Stimulated activated CD8-positive, alpha-beta memory T cell treated with anti-CD3 and anti-CD28 coated beads, Interleukin-2, amount 100 ng/mL, for 1 hour (primary cell): ENCODE data around the gene MOGAT1.

Experiments used
- DNase-seq, 2 donors: peaks; one replicate each; pipeline ENCODE4 v3.0.0-alpha.2; 2020; ENCODE audit warnings: low read depth in 2 of 2

The MOGAT1 gene, protein sequence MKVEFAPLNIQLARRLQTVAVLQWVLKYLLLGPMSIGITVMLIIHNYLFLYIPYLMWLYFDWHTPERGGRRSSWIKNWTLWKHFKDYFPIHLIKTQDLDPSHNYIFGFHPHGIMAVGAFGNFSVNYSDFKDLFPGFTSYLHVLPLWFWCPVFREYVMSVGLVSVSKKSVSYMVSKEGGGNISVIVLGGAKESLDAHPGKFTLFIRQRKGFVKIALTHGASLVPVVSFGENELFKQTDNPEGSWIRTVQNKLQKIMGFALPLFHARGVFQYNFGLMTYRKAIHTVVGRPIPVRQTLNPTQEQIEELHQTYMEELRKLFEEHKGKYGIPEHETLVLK

DNA sequence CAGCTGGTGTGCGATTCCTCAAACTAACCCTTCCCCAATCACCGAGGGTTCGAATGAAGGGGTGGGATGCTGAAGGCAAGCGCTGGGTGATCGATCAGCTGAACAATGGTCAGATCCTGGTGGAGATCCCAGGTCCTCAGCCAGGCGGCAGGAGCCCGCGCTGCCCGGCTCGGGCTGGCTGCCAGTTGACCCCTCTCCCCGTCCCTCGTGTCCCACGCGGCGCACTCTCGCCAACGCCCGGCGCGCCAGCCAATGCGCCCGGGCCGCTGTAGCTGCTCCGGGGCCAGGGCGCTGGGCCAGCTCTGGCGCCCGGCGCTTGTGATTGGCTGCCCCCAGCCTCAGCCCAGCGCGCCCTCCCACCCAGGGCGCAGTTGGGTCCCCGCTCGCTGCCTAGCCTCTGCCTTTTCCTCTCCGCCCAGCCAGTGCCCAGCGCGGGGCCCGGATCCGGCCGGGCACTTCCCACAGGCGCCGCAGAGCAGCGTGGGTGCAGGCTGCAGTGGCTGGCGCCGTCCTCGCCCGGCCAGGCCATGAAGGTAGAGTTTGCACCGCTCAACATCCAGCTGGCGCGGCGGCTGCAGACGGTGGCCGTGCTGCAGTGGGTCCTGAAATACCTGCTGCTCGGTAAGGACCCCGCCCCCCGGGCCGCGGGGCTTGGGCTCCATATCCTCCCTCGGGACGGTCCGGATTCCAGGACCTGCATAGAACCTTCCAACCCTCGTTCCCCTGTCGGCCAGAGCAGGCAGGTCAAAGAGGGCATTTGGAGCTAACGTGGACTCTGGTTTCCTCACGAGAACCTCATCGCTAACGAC, at the start of gene MOGAT1:
MOGAT1 (plus strand) TSS at position 400 of the 809 bp plus-strand sequence; CDS start at position 528, 128 bp downstream.
- no peak for DNase-seq

DNA sequence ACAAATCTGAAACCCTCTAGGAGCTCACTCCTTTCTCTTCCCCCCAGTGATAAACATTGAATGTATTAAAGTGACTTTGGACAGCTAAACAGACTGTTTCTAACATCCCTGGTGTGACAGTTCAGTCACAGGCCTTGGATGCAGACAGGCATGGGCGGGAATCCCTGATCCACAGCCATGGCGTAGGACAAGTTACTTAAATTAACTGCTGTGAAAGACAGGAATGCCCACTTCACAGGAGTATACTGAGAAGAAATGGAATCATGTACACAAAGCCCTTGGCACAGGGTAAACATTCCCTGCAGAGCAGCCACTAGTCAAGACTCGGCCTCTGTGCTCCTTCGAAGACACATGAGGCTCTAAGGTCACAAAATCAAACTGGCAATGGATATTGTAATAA, 49.6 kb upstream of the MOGAT1 start:
- DNase-seq = no peak

DNA sequence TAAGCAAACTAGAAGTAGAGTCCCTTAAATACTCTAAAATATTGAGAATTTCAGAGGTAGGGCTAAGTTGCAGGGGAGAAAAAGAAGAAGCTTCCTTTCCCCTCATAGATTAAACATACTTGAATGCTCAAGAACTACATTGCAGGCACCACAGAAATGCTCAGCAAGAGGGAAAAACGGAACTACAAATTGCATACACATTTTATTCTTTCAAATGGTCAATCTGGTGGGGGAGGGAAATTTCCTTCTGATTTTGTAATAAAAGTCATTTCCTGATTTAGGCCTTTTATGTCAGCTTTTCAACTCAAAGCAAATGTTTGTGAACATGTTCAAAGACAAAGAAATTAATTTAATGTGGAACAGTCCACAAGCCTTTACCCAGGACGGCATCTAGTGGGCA, 48.5 kb upstream of the MOGAT1 start:
- no peak for DNase-seq

DNA sequence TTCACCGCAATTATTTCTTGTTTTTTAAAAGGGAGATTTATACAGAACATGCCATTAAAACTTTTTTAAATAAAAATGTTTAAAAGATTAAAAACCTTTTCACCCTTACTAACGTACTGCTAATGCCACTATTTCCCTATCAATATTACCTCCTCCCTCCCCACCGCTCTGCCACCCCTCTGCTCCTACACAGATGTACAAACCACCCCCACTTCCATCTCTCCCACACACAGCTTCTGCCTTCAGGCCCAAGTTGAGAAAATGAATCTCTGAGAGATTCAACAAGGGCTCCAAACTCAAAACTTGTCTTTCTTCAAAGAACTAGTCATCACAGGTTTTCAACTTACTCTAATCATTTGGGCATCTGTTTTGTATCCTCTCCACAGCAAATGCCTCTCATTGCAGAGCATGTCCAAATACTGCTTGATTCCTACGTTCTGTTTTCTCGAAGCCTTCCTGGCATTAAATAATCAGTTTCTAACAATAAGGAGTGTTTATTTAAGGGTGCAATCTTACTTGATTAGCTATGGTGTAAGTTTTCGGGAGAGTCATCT, 47.6 kb upstream of the MOGAT1 start:
- no peak for DNase-seq

DNA sequence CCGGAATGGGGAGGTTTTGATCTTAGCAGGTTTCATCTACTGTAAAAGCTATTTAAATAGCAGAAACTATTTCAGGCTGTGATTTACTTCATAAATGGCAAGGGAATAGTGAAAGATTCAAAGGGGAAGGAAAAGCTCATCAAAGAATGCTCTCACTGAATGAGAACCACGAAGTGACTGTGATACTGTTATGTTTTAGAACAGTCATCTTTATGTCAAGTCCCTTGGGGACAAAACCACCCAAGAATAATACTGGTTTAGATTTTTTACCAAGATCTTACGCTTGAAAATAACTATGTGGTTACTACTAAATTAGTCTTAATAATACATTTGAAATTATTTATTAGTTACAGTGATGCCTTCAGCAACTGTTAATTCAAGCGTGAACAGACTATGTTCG, 43.7 kb upstream of the MOGAT1 start:
- no peak for DNase-seq

DNA sequence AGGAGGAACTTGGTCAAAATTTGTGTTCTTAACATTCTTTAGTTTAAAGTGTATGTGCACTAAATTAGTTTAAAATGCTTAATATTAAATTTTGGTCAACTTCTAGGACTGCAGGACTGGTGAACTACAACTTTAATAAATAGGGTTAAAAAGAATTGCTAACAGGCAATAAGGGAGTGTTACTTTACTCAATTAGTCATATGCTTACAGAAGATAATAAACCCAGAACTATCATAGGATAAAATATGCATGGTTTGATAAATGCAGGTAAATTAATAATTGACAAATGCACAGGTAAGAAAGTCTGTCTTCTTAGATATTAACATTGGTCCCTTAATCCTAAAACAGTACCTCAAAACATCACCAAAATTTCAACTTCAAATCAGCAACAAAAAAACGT, 36.2 kb upstream of the MOGAT1 start:
- no peak for DNase-seq

DNA sequence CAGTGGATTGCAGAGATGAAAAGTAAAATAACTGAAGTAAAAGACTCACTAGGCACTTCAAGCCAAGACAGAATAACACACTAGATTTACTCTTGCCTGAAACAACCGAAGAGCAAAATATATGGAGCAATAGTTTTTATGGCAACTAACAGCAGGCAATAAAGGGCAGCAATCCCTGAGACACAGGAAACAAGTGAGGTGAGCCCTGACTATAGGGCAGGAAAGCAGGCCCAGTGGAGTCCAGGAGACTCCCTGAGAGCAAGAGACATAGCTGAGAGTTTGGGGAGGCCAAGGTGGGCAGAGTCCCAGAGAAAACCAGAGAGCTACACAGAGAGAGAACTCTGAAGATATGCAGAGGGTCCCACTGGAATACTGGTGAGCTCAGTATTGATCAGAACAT, 34.4 kb upstream of the MOGAT1 start:
- no peak for DNase-seq

DNA sequence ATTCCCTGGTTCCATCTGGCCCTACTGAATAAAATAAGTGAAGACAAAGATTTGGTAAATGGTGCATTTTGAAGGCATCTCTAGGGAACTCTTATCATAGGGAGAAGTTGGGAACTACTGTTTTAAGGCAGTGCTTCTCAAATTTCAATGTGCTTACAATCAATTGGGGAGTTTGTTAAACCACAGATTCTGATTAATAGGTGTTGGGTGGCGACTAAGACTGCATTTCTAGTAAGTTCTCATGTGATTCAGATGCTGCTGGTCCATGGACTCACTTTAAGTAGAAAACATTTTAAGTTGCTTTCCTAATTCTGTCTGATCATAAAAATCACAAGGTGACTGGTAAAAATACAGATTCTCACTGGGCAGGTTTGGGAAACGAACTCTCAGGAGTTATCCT, 30.1 kb upstream of the MOGAT1 start:
- DNase-seq = no peak

DNA sequence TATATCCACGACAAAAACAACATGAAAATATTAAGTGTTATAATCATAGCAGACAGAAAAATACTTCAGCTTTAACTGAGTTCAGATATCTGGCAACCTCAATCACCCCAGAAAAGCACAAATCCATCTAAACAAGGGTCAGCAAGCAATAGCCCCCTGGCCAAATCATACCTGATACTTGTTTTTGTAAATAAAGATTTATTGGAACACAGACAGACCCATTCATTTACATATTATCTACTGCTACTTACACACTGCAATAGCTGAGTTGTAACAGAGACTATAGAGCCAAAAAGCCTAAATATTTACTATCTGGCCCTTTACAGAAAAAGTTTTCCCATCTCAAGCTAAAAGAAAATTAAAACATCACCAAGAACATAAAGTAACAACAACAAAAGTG, 28.3 kb upstream of the MOGAT1 start:
- no peak for DNase-seq

DNA sequence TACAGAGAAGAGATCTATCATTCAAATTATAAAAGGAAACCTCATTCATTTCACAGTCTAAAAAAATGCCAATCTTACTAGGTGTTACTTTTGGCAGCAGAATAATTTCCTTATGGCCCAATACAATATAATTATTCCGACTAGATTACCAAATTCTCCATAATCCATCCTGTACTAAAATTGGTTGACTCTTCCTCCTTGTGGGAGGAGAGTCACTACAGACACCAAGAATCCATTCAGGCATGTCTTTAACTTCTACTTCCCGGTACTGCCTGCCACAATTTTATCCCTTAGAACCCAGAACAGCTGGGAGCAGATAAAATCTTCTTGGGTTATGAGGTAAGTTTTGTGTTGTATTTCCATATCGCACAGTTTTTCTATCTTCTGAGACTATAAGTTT, 25.4 kb upstream of the MOGAT1 start:
- no peak for DNase-seq

DNA sequence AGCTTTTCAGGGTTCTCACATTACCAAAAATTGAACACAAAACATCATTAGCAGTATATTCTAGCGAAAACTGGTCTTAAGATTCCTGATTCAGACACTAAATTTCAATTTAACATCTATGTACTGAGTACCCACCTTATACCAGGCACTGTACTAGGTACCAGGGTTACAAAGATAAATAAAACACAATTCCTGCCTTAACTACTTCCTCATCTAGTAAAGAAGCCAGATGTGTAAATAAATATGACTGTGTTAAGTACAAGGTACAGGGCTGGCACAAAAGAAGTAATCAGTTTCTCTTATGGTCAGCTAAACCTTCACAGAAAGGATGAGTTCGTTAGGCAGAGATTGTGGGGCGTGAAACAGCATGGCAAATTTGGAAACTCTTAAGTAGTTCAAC, 21.7 kb upstream of the MOGAT1 start:
- no peak for DNase-seq

DNA sequence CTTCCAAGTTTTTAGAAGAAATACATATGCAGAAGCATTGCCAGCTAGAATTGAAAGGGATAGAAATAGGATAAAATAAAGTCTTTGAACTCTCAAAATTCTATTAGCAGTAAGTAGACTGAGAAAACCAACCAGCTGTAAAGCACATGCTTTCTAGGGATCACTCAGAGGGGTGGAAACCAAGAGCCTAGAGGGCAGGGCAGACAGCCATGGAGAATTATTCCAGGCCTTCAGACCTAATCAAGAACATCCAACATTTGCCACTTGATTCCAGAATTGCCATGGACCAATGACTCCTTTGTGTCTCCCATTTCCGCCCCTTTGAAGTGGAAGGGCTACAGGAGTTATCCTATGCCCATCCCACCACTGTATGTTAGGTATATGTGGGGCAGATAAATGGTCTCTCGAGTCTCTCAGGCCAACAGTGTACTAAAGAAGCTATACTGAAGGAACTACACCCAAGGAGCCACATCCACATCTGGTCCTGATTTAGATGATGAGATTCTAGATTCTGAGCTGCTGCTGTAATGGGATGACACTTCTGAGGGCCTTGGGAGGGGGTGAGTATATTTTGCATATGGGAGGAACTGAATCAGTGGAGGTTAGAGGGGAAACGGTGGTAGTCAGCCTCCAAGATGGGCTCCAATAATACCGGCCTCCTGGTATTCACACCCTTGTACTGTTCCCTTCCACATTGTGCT, 19.6 kb upstream of the MOGAT1 start:
- DNase-seq = no peak

DNA sequence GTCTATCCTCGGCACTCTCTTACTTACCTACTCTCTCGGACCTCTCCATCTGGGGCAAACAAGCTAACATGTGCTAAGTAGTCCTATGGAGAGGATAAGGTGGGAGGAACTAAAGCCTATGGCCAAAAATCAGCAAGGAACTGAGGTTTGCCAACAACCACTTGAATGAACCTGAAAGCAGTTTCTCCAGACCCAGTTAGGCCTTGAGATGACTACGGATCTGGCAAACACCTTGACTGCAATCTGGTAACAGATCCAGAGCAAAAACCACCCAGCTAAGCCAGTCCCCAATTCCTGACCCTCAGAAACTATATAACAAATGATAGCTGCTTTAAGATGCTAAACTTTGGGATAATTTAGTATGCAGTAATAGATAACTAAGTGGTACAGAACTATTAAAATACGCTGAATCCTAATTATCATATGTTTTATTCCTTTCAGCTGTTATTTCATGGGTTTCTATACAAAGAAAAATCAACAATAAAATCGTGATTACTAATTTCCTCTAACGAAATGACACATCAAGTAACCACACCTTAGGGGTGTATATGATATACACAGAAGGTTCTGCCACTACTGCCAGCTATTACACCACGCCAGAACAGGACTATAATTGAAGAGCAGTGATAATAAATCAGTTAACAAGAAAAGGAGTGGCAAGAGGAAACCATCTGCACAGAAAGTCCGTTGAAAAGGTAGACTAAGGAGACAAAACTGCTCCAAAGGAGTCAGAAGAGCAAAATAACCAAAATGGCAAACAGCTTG, 18.8 kb upstream of the MOGAT1 start:
- no peak for DNase-seq

DNA sequence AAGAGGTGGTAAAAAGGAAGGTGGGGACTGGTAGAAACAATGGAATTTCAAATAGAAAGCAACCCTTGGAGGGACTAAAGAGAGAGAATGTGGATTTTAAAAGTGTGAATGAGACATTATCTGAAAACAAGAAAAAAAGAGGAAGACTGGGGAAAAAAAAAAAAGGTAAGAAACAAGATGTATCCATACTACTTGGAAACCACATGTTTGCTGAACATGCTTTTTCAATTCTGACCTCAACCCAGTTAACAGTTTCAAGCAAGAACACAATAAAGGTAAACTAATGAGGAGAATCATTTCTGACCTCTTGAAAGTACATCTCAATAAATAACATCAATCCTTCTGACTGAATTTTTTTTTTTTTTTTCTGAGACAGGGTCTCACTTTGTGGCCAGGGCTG, 18.2 kb upstream of the MOGAT1 start:
- DNase-seq = no peak

DNA sequence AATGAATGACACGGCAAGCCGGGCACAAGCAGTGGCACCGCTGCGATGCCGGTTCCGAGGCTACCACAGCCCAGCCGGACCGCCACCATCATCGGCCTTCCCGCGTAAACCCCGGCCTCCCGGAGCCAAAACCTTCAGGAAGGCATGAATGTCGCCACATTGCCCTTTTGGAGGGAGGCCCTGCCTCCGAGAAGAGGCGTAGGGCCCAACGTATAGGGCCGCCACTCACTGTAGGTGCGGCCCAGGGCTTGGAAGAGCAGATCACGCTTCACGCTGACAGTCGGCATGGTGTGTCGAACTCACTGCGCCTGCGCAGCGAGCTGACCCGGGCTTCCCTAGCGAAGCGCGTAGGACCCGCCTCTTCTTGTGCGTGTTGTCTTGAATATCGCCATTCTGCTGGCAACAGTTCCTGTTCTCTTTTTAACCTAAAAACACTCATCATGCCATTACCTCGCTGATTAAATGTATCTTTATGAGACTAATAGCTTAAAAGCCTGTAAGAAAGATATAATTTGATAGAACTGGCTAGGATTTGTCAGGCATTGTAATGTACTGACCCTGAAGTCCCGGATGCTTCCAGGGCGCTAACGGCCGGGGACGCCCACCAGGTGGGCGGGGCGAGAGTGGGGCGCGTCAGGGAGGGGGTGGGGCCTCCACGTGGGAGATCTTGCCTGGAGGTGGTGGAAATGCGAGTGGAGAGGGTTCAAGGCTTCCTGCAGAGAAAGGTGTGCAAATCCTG, 15.5 kb upstream of the MOGAT1 start, which contains the start of gene FARSB:
FARSB (minus strand) TSS at position 306 of the 739 bp plus-strand sequence; CDS start at position 287, 19 bp downstream.
- peak; percentile 80 to 90 for DNase-seq

DNA sequence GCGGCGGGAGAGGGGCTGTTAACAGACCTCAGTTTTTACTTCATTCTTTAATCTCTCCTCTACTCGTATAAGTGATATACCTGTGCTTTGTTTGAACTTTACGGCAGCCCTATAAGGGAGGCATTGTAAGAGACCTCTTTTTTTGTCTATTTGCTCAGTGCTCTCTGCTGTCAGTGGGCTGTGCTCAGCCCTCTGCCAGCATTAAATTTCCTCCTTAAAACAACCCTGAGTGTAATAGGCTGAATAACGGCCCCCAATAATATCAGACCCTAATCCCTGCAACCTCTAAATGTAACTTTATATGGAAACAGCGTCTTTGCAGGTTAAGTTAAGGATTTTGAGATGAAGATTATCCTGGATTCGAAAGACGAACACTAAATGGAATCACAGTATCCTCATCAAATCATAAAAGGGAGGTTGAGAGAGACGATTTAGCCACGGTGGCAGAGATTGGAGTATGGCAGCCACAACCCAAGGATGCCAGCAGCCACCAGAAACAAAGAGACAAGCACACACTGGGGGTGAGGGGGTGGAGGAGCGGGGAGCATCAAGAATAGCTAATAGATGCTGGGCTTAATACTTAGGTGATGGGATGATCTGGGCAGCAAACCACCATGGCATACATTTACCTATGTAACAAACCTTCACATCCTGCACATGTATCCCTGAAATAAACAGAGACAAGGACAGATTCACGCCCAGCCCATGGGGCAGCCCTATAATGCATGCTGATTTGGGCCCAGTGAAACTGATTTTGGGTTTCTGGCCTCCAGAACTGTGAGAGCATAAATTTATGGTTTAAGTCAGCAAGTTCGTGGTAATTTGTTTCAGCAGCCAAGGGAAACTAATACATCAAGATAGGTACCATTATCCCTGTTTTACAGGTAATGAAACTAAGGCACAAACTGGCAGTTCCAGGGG, 14.7 kb upstream of the MOGAT1 start:
- no peak for DNase-seq

DNA sequence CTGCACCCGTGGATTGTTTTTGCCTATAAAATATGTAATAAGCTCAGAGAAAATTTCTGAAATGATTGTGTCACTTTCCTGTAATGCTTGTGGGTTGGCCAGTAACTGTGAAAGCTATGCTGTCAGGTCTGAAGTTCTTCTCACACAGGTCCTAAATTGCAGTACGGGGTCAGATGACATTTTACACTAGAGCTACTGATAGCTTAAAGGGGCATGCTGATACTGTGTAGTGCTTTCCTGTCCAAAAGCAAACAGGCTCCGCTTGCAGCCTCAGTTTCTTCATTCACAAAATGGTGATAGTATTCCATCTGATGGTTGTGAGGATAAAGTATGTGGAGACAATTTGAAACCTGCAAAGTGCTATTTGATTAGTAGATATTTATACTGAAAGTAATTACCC, 8.0 kb upstream of the MOGAT1 start:
- DNase-seq = no peak

DNA sequence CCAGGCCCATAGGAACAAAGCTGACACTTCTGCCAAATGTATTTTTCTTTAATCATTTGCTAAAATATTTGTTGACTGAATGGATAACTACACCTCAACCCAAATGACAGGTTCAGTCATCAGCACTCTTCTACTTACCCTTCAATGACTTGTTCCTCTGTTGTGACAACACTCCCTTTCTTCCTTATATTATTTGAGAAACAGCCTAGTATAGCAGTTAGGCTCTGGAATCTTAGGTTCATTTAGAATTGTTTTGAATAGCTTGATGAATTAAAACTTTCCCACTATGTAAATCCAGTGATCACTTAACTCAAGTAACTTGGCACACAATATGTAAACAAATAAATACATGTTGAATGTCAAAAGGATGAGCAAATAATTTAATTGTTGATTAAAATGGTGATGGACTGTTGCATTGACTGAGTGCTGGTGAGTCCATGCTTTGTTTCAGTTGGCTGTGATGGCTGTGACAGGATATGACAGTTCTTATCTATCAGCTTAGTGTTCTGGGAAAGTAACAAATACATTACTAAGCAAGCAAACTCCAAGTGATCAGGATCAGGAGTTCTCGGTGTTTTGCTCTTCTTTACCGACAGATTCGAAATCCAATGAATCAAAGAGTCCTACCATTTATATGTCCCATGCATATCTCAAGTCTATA, 2.8 kb upstream of the MOGAT1 start:
- no peak for DNase-seq

DNA sequence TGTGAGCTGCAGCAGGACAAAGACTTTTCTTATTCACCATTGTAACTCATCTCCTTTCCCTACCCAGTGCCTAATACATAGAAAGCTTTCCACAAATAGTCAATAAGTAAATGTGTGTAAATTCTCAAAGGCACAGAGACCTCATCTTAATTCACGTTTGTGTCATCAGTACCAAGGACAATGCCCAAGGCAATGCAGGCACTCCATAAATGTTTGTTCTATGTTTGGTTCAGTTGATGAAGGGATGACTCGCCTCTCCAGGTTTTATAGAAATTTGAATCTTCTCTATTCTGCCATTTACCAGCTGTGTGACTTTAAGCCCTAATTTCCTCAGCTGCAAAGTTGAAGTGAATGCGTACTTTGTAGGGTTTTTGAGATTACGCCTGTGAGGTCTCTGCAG, 2.1 kb upstream of the MOGAT1 start:
- DNase-seq = no peak
